K562 (cell line): ENCODE data around the gene ATM. TPM values are rescaled to one million over a fixed set of nuclear protein-coding genes. Genes with fewer than 3 reads are reported as not detected.

ENCODE experiments used
- BHLHE40 ChIP-seq: IDR thresholded peaks from 2 replicates; pipeline ENCODE4 v1.6.1; 2011; ENCODE audit warnings: low read length, improper control_type of control experiment
- GATA2 ChIP-seq: sonication (generic); formaldehyde crosslinking; IDR thresholded peaks from 2 replicates; pipeline ENCODE4 v1.4.0; 2020; ENCODE audit warnings: mild to moderate bottlenecking, missing genetic modification reagents
- NR0B1 ChIP-seq: fragments of 450-650 bp; IDR thresholded peaks from one replicate; pipeline ENCODE4 v1.6.1; 2018; ENCODE audit warnings: mild to moderate bottlenecking, moderate library complexity; ENCODE audit not compliant: partially characterized antibody
- NR1H2 ChIP-seq: sonication (generic); formaldehyde crosslinking; IDR thresholded peaks from 2 replicates; pipeline ENCODE4 v1.4.0; 2020; ENCODE audit warnings: mild to moderate bottlenecking, missing genetic modification reagents
- TSHZ1 ChIP-seq: fragments of 250-450 bp; sonication (Bioruptor Pico); IDR thresholded peaks from 2 replicates; pipeline ENCODE4 v1.4.0; 2020; ENCODE audit warnings: mild to moderate bottlenecking, moderate library complexity
- polyA plus RNA-seq, 8 experiments: library from polyadenylated mRNA; depleted of rRNA in 4 of 8; stranded (reverse) in 5 of 8; unstranded in 3 of 8; fragments of >200 nt; fragmentation: Nextera tagmentation in 2 of 8; fragmentation: Illumina TruSeq in 1 of 8; extraction: Ambion mirVana in 2 of 8; extraction: Trizol in 1 of 8; gene quantifications; 2 replicates each; pipeline versions ENCODE4 v1.2.1 to v1.2.3, GENCODE V29; 2011 to 2014; ENCODE audit warnings: inconsistent platforms in 1 of 8, missing spikeins in 1 of 8
- total RNA-seq, 7 experiments: library from RNA; depleted of rRNA in 6 of 7; stranded (reverse); fragments of >200 nt in 6 of 7; fragmentation: Illumina TruSeq in 2 of 7; extraction: Trizol in 2 of 7; gene quantifications; 2 replicates each; pipeline versions ENCODE4 v1.2.1 to v1.2.3, GENCODE V29; 2011 to 2021; ENCODE audit warnings: low replicate concordance in 1 of 7
- TF ChIP-seq, protein P1 (sequence below): fragments of 450-650 bp; IDR thresholded peaks from 2 replicates; pipeline ENCODE4 v1.7.1; 2018; ENCODE audit warnings: mild to moderate bottlenecking, low read depth; ENCODE audit not compliant: partially characterized antibody

ATM gene
- total and polyA plus RNA-seq, 9 of the 15 experiments (the other 6 are each of a cell fraction or from before 2014, with no cell fraction given): 8.3 to 46.8 (median 26.2) TPM

DNA sequence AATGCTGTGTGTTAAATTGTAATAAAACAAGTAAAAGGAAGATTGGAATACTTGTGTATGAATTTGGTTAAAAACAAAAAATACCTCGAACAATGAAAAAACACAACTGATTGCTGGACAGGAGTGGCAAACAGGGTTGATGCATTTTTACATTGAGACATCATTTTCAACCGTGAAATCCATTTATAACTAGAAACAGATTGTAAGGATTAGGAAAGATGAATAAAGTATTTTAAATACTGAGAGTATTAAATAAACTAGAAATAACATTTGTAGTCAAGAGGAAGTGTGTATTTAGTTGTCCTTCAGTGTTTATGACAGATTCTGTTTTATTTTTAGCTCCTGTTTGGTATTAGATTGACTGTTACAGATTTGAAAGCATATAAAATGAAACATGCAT lies 5.4 kb downstream of the ATM start (continued):
- TF ChIP-seq, protein P1, sequence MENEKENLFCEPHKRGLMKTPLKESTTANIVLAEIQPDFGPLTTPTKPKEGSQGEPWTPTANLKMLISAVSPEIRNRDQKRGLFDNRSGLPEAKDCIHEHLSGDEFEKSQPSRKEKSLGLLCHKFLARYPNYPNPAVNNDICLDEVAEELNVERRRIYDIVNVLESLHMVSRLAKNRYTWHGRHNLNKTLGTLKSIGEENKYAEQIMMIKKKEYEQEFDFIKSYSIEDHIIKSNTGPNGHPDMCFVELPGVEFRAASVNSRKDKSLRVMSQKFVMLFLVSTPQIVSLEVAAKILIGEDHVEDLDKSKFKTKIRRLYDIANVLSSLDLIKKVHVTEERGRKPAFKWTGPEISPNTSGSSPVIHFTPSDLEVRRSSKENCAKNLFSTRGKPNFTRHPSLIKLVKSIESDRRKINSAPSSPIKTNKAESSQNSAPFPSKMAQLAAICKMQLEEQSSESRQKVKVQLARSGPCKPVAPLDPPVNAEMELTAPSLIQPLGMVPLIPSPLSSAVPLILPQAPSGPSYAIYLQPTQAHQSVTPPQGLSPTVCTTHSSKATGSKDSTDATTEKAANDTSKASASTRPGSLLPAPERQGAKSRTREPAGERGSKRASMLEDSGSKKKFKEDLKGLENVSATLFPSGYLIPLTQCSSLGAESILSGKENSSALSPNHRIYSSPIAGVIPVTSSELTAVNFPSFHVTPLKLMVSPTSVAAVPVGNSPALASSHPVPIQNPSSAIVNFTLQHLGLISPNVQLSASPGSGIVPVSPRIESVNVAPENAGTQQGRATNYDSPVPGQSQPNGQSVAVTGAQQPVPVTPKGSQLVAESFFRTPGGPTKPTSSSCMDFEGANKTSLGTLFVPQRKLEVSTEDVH: no peak
- no peak for TF ChIP-seq BHLHE40
- TF ChIP-seq NR1H2 (CRISPR knock-in tag): no peak
- no peak for TF ChIP-seq TSHZ1 (CRISPR knock-in tag)
- no peak for TF ChIP-seq NR0B1
- no peak for TF ChIP-seq GATA2 (CRISPR knock-in tag)
